Uterus (tissue), 2 donors: Measurements from ENCODE around the gene ITCH.

Experiments
- POLR2A ChIP-seq, 2 donors: fragments of 450-650 bp; IDR thresholded peaks; one replicate each; pipeline ENCODE4 v1.6.1; 2016; ENCODE audit warnings: antibody characterized with exemption in 2 of 2, mild to moderate bottlenecking in 1 of 2, moderate library complexity in 1 of 2
- TF ChIP-seq, protein P1 (sequence below), 4 experiments: fragments of 200-600 bp in 2 of 4; fragments of 450-650 bp in 2 of 4; sonication (generic) in 2 of 4; IDR thresholded peaks; one replicate each; pipeline ENCODE4 v1.5.1; 2016 to 2019; ENCODE audit warnings: antibody characterized with exemption in 4 of 4, mild to moderate bottlenecking in 2 of 4, moderate library complexity in 1 of 4

DNA sequence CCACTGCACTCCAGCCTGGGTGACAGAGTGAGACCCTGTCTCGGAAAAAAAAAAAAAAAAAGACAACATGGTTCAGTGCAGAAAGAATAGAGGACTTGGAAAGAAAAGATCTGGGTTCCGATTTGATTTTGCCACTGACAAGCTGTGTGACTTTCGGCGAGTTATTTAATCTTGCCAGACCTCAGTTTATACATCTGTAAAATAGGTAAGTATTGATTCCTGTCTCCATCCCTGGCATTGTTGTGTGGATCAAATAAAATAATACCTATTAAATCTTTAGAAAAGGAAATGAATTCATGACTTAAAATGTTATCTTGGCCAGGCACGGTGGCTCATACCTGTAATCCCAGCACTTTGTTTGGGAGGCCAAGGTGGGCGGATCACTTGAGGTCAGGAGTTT lies 7.0 kb downstream of the ITCH start:
- no peak for TF ChIP-seq POLR2A (IDR thresholded peaks at IDR 0.05)
- TF ChIP-seq, protein P1, sequence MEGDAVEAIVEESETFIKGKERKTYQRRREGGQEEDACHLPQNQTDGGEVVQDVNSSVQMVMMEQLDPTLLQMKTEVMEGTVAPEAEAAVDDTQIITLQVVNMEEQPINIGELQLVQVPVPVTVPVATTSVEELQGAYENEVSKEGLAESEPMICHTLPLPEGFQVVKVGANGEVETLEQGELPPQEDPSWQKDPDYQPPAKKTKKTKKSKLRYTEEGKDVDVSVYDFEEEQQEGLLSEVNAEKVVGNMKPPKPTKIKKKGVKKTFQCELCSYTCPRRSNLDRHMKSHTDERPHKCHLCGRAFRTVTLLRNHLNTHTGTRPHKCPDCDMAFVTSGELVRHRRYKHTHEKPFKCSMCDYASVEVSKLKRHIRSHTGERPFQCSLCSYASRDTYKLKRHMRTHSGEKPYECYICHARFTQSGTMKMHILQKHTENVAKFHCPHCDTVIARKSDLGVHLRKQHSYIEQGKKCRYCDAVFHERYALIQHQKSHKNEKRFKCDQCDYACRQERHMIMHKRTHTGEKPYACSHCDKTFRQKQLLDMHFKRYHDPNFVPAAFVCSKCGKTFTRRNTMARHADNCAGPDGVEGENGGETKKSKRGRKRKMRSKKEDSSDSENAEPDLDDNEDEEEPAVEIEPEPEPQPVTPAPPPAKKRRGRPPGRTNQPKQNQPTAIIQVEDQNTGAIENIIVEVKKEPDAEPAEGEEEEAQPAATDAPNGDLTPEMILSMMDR (IDR thresholded peaks at IDR 0.05): no peak
